Tongue (tissue), 2 donors: Measurements from ENCODE around the gene FOXK1. TPM values are rescaled to one million over a fixed set of nuclear protein-coding genes. Genes with fewer than 3 reads are reported as not detected.

Source experiments
- DNase-seq: peaks from one replicate; pipeline ENCODE4 v3.0.0-alpha.2; 2015
- total RNA-seq: library from RNA; depleted of rRNA; stranded (reverse); fragments of >200 nt; gene quantifications from one replicate; pipeline ENCODE4 v1.2.3, GENCODE V29; 2014

Gene FOXK1
- total RNA-seq, 1 donor from 2014 or later: 26.9 TPM

DNA sequence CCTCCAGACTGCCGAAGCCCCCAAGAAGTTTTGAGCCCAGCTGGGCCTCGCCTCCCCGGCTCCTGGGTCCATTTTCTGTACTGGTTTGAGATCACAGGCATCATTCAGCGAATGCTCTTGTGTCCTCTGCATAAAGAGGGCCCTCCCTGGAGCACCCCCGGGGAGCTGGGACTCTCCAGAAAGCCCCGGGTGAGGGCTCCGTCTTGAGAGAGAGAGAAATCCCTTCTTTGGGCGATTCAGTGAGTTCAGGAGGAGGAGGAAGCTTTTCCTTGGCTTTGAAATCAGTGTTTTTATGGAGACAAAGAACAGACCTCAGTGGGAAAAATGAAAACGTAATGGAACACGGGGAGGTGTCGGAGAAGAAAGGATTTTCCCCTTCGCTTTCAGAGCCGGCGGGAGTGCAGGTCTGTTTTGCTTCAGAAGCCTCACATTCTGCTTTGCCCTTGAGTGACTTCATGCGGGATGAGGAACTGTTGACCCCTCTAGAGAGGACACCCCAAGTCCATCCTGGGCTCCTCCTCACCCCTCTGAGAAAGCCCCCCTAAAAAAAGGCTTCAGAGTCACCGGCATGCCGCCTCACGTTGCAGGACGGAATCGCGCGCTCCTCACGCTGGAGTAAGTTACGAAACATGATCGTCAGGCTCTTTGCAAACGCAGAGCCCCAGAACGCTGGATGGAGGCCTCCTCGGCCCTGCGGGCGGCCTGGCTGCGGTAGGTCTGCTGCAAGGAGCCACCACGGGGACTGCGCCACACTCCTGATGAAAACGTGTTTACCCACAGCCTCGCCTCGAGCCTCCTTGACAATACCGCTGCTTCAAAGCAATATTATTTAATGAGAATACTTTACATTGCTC lies 84.8 kb downstream of the FOXK1 start:
- DNase-seq: peak; percentile 77

- DNase-seq: peak; percentile 10
Observed at GRCh38 chr7:4768597-4769569, 86.8 kb downstream of the FOXK1 start.

DNA sequence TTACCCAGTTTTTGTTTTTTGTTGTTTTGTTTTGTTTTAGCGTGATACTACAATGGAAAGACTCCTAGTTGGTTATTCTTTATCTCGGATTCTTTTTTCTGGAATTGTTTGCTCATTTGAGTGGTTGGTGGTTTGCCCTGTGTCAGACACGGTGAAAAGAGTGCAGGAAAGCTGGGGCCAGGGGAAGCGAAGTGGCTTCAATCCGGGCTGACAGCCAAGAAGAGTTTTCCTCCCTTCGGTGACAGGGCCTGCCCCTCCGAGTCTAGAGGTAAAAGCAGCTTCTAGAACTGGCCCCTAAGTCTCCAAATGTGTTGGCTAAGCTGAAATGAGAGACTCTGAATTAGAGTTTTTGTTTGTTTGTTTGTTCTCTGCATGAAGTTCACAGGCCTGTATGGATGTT lies 87.7 kb downstream of the FOXK1 start:
- DNase-seq: no peak

DNA sequence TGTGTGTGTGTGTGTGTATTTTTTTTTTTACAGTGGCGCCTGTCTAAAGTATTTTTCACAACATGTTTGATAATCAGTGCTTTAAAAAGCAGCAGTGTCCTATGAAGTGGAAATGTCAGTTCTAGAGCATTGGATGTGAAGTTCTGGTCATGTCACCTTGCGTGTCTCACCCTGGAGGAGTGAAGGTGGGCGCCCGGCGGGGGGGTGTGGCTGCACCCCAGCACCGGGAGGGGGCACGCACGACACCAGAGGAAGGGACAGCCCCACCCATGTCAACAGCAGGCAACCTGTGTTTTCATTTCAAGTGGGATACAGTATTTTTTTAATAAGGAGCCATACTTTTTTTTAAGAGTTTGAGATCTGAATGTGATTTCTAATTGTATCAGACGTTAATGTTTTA lies 88.8 kb downstream of the FOXK1 start:
- DNase-seq: no peak

DNA sequence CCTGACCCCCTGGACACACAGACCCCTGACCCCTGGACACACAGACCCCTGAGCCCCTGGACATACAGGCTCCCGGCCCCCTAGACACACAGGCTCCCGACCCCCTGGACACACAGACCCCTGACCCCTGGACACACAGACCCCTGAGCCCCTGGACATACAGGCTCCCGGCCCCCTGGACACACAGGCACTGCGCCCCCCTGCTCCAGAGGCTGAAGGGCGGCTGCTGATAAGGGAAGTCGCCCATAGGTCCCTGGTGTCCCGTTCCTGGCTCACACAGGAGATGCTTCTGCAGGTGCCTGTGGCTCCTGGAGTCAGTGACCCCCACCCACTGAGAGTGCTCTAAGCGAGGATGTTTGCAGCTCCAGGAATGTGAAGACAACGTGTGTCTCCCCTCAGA lies 89.6 kb downstream of the FOXK1 start:
- DNase-seq: no peak

DNA sequence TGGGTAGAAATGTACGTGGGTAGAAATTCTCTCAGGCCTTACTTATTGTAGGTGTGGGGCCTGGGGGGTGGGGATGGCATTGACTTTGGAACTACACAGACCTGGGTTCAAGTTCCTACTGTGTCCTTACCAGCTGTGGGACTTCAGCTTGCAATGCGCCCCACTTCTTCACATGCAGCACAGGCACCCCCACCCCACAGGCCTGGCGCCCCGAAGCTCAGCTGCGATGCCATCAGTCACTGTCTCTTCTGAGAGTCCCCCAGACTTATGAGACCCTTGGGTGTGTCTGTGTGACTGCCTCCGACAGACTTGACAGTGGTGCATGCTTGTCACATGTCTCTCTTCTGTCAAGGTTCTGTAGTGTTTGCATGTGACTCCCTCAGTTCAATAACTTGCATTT lies 90.2 kb downstream of the FOXK1 start:
- no peak for DNase-seq

DNA sequence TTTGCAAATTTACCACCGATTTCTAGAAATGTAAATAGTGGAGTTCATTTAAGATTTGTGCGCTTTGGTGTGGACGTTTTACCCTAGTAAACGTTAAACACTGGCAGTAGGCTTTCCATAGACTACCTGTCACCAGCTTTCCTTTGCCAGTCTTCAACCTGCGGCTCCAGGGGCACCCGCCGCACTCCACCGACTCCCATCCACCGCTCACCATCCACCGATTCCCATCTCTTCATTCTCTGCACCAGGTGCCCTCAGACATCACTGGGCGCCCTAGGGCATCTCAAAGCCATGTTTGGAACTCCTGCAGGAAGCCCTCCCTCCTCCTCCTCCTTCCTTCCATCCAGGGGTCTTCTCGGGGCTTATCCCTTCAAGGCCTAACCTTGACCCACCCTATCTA lies 91.9 kb downstream of the FOXK1 start:
- DNase-seq: no peak

GRCh38 chr7:4774658-4775249 lies 92.7 kb downstream of the FOXK1 start:
- peak; percentile 76 for DNase-seq

GRCh38 chr7:4775250-4775847 lies 93.3 kb downstream of the FOXK1 start, which contains the start of gene AP5Z1:
AP5Z1 (plus strand) TSS chr7:4775623; CDS start chr7:4775716, 93 bp downstream.
- DNase-seq: peak; percentile 98

GRCh38 chr7:4775848-4776623 lies 93.9 kb downstream of the FOXK1 start:
- DNase-seq: peak; percentile 29

DNA sequence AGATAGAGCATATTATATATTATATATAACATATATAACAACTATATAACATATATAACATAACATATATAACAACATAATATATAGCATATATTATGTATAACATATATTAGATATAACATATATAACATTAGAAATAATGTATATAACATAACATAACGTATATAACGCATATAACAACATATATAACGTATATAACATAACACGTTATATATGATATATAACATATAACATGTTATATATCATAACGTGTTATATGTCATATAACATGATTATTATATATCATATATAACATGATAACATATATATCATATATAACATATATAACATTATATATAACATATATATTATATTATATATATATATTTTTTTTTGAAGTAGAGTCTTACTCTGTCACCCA lies 97.0 kb downstream of the FOXK1 start:
- no peak for DNase-seq

DNA sequence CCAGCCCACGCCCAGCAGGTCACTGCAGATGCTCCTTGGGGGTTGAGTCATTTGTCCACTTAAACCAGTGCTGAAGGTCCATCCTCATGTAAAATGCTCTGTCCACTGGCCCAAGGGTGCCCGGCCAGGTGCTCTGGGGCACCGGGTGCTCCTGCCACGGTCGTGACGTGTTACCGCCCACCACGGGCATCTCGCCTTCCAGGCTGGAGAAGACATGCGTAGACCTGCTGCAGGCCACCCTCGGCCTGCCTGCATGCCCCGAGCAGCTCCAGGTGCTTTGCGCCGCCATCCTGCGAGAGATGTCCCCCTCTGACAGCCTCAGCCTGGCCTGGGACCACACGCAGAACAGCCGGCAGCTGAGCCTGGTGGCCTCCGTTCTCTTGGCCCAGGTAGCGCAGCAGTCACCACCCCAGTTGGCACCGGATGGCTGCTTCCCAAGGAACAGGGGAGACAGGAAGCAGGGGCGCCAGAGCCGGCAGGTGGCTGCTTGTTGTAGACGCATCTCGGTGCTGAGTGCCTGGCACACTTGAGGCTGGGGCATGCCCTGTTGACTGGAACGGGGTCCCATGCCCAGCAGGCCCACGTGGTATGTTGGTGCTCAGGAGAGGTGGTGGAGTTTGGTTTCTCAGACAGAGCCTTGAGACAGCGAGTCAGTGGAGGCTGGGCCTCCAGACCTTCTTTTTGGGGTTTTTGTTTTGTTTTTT lies 99.4 kb downstream of the FOXK1 start:
- no peak for DNase-seq

DNA sequence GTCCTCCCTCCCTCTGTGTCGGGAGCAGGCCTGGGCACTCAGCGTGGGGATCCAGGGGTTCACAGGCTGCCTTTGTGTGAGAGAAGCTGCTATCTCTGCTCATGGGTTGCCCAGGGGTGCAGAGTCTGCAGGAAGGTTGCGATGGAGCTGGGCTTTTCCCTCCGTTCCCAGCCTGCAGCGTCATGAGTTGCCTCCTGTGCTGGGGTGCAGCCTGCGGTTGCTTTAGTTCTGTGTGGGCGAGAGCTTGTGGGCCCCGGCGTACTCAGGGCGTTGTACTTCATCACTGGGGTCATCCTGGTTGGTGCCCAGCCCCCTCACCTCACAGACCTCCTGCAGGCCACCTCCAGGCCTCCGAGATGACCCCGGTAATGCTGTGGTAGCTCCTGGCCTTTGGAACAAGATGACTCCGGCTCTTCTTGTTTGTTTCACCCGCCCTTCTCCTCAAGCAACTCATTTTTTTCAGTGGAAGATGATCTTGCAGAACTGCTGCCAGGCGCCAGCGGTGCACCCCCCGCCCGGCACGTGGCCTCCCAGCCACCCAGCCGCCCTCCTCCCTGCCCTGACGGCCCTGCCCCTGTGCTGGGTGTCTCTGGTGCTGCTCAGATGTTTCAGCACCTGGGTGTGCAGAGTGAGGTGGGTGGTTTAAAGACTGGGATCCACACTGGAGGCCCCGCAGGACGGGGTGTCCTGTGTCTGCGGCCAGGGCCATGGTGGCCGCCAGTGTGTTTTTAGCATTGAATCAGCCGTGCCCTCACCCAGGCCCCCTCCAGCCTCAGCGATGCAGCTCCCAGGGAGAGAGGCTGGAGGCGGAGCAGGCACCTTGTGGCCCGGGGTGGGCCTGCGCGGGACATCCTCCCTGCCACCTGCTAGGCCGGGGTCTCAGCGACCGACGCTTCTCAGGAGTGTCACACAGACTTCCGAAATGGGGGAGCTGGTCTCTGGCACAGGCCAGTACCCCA lies 100.5 kb downstream of the FOXK1 start:
- DNase-seq: no peak

GRCh38 chr7:4783292-4783652 lies 101.2 kb downstream of the FOXK1 start:
- no peak for DNase-seq

DNA sequence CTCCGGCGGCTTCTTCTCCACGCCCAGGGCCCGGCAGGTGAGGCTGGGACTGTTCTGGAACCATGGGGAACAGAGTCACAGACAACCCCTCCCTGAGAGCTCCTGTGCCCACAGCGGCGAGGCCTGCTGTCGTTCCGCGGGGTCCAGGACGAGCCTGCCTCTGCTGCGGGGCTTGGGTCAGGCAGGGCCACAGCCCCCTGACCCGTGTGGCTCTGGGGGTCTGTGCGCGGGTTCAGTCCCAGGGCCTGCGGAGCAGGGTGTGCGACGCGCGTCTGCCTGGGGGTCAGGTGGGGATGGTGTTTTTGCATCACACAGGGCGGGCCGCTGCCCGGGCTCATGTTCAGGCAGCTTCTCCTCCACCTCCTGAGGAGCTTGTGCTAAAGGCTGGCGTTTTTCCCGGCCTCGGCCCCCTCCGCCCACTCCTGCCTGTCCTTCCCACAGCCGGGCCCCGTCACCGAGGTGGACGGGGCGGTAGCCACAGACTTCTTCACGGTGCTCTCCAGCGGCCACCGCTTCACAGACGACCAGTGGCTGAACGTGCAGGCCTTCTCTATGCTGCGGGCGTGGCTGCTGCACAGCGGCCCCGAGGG lies 101.8 kb downstream of the FOXK1 start:
- DNase-seq: no peak

DNA sequence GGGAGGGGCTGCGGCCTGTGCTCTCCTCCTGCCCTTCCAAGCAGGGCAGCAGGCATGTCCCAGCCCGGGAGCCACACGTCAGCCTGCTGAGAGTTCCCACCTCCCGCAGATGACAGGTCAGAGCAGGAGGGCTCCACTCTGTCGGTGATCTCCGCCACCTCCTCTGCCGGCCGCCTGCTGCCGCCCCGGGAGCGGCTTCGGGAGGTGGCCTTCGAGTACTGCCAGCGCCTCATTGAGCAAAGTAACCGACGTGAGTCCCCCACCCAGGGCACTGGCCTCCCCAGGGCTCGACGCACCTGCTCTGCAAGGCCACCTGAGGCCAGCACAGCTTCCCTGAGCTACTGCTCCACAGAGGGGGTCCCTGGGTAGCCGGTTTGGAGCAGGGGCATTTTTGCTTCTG lies 102.7 kb downstream of the FOXK1 start:
- DNase-seq: no peak

GRCh38 chr7:4785371-4785770 lies 103.3 kb downstream of the FOXK1 start:
- DNase-seq: no peak

DNA sequence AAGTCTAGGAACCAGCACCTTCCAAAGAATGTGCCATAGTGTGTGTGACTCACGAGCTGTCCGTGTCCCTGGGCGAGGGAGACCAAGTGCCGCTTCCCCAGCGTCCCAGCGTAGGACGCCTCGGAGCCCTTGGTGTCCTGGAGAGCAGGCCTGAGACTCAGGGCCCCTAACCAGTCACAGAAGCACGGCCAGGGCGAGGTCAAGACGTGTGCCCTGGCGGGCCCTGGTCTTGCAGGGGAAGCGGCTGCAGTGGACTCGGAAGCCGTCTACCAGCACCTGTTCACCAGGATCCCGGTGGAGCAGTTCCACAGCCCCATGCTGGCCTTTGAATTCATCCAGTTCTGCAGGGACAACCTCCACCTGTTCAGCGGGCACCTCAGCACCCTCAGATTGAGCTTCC lies 103.9 kb downstream of the FOXK1 start:
- no peak for DNase-seq

DNA sequence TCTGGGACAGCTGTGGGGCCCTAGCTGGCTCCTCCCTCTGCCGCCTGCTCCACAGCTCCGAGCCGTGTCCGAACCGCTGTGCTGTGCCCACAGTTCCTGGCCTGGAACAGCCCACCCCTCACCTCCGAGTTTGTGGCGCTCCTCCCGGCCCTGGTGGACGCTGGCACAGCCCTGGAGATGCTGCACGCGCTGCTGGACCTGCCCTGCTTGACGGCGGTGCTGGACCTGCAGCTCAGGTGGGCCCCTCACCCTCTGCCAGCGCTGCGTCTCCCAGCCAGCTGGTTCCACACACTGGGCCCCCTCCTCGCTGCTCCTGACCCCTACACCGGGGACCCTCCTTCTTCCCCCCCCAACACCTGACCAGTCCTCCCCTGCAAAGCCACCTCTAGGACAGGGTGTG lies 105.4 kb downstream of the FOXK1 start:
- no peak for DNase-seq
